GM19328 (cell line): ENCODE measurements around the gene SBF2.
"Not testable (repeated sequence)": the region's sequence is repeated elsewhere in the genome, so short reads cannot be mapped to it uniquely, and the experiment has no call there.

ENCODE experiments used
- ATAC-seq: cut with Tn5 transposase; IDR thresholded peaks from one replicate; pipeline ENCODE4 v1.9.1; 2021; ENCODE audit warnings: mild to moderate bottlenecking, moderate library complexity; ENCODE audit not compliant: unreplicated experiment

The SBF2 gene

GRCh38 chr11:9759519-9760192 lies 534.4 kb downstream of the SBF2 start:
- peak; percentile 37 for ATAC-seq

GRCh38 chr11:9758637-9759518 lies 535.1 kb downstream of the SBF2 start:
- peak; percentile 24 for ATAC-seq

GRCh38 chr11:9757809-9758636 lies 536.0 kb downstream of the SBF2 start:
- peak; percentile 48 for ATAC-seq

- ATAC-seq: no peak
Measured at GRCh38 chr11:9756878-9757277, 537.1 kb downstream of the SBF2 start.

- no peak for ATAC-seq
Measured at GRCh38 chr11:9756461-9756860, 537.6 kb downstream of the SBF2 start.

- ATAC-seq: no peak
Measured at GRCh38 chr11:9755561-9756185, 538.3 kb downstream of the SBF2 start.

- ATAC-seq: no peak
Measured at GRCh38 chr11:9754010-9754471, 540.0 kb downstream of the SBF2 start.

- no peak for ATAC-seq
Measured at GRCh38 chr11:9753021-9753420, 541.0 kb downstream of the SBF2 start.

GRCh38 chr11:9752091-9752490 lies 541.9 kb downstream of the SBF2 start:
- ATAC-seq: no peak

- ATAC-seq: no peak
Measured at GRCh38 chr11:9750551-9750950, 543.5 kb downstream of the SBF2 start.

GRCh38 chr11:9748361-9748970 lies 545.6 kb downstream of the SBF2 start:
- ATAC-seq: no peak

- no peak for ATAC-seq
Measured at GRCh38 chr11:9747828-9748227, 546.2 kb downstream of the SBF2 start.

- ATAC-seq: no peak
Measured at GRCh38 chr11:9747229-9747628, 546.8 kb downstream of the SBF2 start.

GRCh38 chr11:9745411-9746211 lies 548.4 kb downstream of the SBF2 start:
- peak; percentile 47 for ATAC-seq

- ATAC-seq: not testable (repeated sequence)
Measured at GRCh38 chr11:9743512-9743911, 550.5 kb downstream of the SBF2 start.

GRCh38 chr11:9741260-9741659 lies 552.8 kb downstream of the SBF2 start:
- no peak for ATAC-seq

- ATAC-seq: no peak
Measured at GRCh38 chr11:9740202-9740883, 553.7 kb downstream of the SBF2 start.

- ATAC-seq: peak; percentile 67
Measured at GRCh38 chr11:9739123-9739900, 554.7 kb downstream of the SBF2 start.
